K562 (cell line): Measurements from ENCODE around the gene KCNA10. TPM values are rescaled to one million over a fixed set of nuclear protein-coding genes. Genes with fewer than 3 reads are reported as not detected.

ENCODE experiments used
- CBFB ChIP-seq: sonication (generic); formaldehyde crosslinking; IDR thresholded peaks from 2 replicates; pipeline ENCODE4 v1.4.0; 2020; ENCODE audit warnings: mild to moderate bottlenecking, missing genetic modification reagents
- CBX8 ChIP-seq: fragments of 200-600 bp; sonication (generic); IDR thresholded peaks from 2 replicates; pipeline ENCODE4 v1.6.1; 2012; ENCODE audit warnings: borderline replicate concordance, mixed run types, low read depth, mild to moderate bottlenecking, moderate library complexity, mixed read lengths, low read length, control low read depth, inconsistent platforms; ENCODE audit not compliant: poor library complexity, severe bottlenecking; ENCODE audit errors: extremely low read depth
- GATA2 ChIP-seq: sonication (generic); formaldehyde crosslinking; IDR thresholded peaks from 2 replicates; pipeline ENCODE4 v1.4.0; 2020; ENCODE audit warnings: mild to moderate bottlenecking, missing genetic modification reagents
- GATAD2B ChIP-seq: fragments of 450-650 bp; IDR thresholded peaks from 2 replicates; pipeline ENCODE4 v1.6.1; 2017; ENCODE audit warnings: mild to moderate bottlenecking, borderline replicate concordance
- HMG20A ChIP-seq: fragments of 450-650 bp; formaldehyde crosslinking; conservative IDR thresholded peaks from 2 replicates; pipeline ENCODE4 v1.4.0; 2020; ENCODE audit warnings: mild to moderate bottlenecking, mixed read lengths
- MBD1 ChIP-seq: fragments of 250-450 bp; sonication (Bioruptor Pico); IDR thresholded peaks from 2 replicates; pipeline ENCODE4 v1.8.0; 2022; ENCODE audit warnings: inconsistent platforms
- MBD2 ChIP-seq: sonication (generic); IDR thresholded peaks from 2 replicates; pipeline ENCODE4 v1.6.1; 2016; ENCODE audit warnings: low read depth, borderline replicate concordance
- NCOA4 ChIP-seq: fragments of 450-650 bp; IDR thresholded peaks from 2 replicates; pipeline ENCODE4 v1.6.1; 2018; ENCODE audit warnings: mild to moderate bottlenecking; ENCODE audit not compliant: partially characterized antibody
- NRF1 ChIP-seq, 2 experiments: fragments of 450-650 bp; IDR thresholded peaks in 1 of 2; conservative IDR thresholded peaks in 1 of 2; 2 replicates each; pipeline ENCODE4 v1.6.1; 2014; ENCODE audit warnings: mild to moderate bottlenecking in 2 of 2
- RFX5 ChIP-seq: IDR thresholded peaks from 2 replicates; pipeline ENCODE4 v1.6.1; 2011; ENCODE audit warnings: low read depth, mild to moderate bottlenecking, improper control_type of control experiment, low read length
- SMARCA4 ChIP-seq: fragments of 450-650 bp; IDR thresholded peaks from 2 replicates; pipeline ENCODE4 v1.6.1; 2016
- SMC3 ChIP-seq: conservative IDR thresholded peaks from 2 replicates; pipeline ENCODE4 v1.6.1; 2011; ENCODE audit warnings: low read depth, low read length, improper control_type of control experiment; ENCODE audit not compliant: insufficient read depth
- TOE1 ChIP-seq, 2 experiments: fragments of 450-650 bp in 1 of 2; sonication (generic) in 1 of 2; formaldehyde crosslinking in 1 of 2; IDR thresholded peaks; 2 replicates each; pipeline versions ENCODE4 v1.7.1 to v1.8.0; 2016 to 2022; ENCODE audit warnings: borderline replicate concordance in 2 of 2, mild to moderate bottlenecking in 2 of 2, antibody characterized with exemption in 1 of 2, inconsistent platforms in 1 of 2, low read depth in 1 of 2, missing genetic modification reagents in 1 of 2, moderate library complexity in 1 of 2
- U2AF1 ChIP-seq: fragments of 200-400 bp; formaldehyde crosslinking; optimal IDR thresholded peaks from 2 replicates; pipeline ENCODE3; 2017; ENCODE audit warnings: mild to moderate bottlenecking, low read depth, low read length, moderate library complexity
- ZNF830 ChIP-seq: fragments of 250-450 bp; sonication (Bioruptor Pico); IDR thresholded peaks from 2 replicates; pipeline ENCODE4 v1.5.0; 2021; ENCODE audit warnings: mild to moderate bottlenecking
- polyA plus RNA-seq, 8 experiments: library from polyadenylated mRNA; depleted of rRNA in 4 of 8; stranded (reverse) in 5 of 8; unstranded in 3 of 8; fragments of >200 nt; fragmentation: Nextera tagmentation in 2 of 8; fragmentation: Illumina TruSeq in 1 of 8; extraction: Ambion mirVana in 2 of 8; extraction: Trizol in 1 of 8; gene quantifications; 2 replicates each; pipeline versions ENCODE4 v1.2.1 to v1.2.3, GENCODE V29; 2011 to 2014; ENCODE audit warnings: inconsistent platforms in 1 of 8, missing spikeins in 1 of 8
- total RNA-seq, 7 experiments: library from RNA; depleted of rRNA in 6 of 7; stranded (reverse); fragments of >200 nt in 6 of 7; fragmentation: Illumina TruSeq in 2 of 7; extraction: Trizol in 2 of 7; gene quantifications; 2 replicates each; pipeline versions ENCODE4 v1.2.1 to v1.2.3, GENCODE V29; 2011 to 2021; ENCODE audit warnings: low replicate concordance in 1 of 7
- TF ChIP-seq, protein P1 (sequence below): fragments of 250-450 bp; sonication (Bioruptor Pico); IDR thresholded peaks from 2 replicates; pipeline ENCODE4 v1.4.0; 2020; ENCODE audit warnings: mild to moderate bottlenecking, moderate library complexity
- TF ChIP-seq, protein P2 (sequence below), 3 experiments: IDR thresholded peaks in 2 of 3; conservative IDR thresholded peaks in 1 of 3; 2 replicates each; pipeline ENCODE4 v1.5.1; 2011 to 2012; ENCODE audit warnings: low read length in 3 of 3, mild to moderate bottlenecking in 3 of 3, control low read depth in 2 of 3, improper control_type of control experiment in 1 of 3, inconsistent platforms in 1 of 3, low read depth in 1 of 3, mixed read lengths in 1 of 3, moderate library complexity in 1 of 3; ENCODE audit not compliant: insufficient read depth in 2 of 3
- TF ChIP-seq, protein P3 (sequence below): sonication (generic); formaldehyde crosslinking; IDR thresholded peaks from 2 replicates; pipeline ENCODE4 v1.4.0; 2020; ENCODE audit warnings: mild to moderate bottlenecking, missing genetic modification reagents

KCNA10 gene
- total and polyA plus RNA-seq, 9 of the 15 experiments (the other 6 are each of a cell fraction or from before 2014, with no cell fraction given) = not detected

- TF ChIP-seq, protein P1, sequence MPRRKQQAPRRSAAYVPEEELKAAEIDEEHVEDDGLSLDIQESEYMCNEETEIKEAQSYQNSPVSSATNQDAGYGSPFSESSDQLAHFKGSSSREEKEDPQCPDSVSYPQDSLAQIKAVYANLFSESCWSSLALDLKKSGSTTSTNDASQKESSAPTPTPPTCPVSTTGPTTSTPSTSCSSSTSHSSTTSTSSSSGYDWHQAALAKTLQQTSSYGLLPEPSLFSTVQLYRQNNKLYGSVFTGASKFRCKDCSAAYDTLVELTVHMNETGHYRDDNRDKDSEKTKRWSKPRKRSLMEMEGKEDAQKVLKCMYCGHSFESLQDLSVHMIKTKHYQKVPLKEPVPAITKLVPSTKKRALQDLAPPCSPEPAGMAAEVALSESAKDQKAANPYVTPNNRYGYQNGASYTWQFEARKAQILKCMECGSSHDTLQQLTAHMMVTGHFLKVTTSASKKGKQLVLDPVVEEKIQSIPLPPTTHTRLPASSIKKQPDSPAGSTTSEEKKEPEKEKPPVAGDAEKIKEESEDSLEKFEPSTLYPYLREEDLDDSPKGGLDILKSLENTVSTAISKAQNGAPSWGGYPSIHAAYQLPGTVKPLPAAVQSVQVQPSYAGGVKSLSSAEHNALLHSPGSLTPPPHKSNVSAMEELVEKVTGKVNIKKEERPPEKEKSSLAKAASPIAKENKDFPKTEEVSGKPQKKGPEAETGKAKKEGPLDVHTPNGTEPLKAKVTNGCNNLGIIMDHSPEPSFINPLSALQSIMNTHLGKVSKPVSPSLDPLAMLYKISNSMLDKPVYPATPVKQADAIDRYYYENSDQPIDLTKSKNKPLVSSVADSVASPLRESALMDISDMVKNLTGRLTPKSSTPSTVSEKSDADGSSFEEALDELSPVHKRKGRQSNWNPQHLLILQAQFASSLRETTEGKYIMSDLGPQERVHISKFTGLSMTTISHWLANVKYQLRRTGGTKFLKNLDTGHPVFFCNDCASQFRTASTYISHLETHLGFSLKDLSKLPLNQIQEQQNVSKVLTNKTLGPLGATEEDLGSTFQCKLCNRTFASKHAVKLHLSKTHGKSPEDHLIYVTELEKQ (CRISPR knock-in tag) = no peak
- TF ChIP-seq HMG20A (CRISPR knock-in tag) = no peak
- no peak for TF ChIP-seq NCOA4
- no peak for TF ChIP-seq RFX5
- TF ChIP-seq CBX8 = no peak
- peak; percentile 59 to 62 for TF ChIP-seq NRF1 (conservative IDR thresholded peaks at IDR 0.05 in 1 of 2, IDR thresholded peaks at IDR 0.05 in 1 of 2)
- TF ChIP-seq SMARCA4 = no peak
- no peak for TF ChIP-seq U2AF1
- no peak for TF ChIP-seq GATA2 (CRISPR knock-in tag)
- no peak for TF ChIP-seq MBD1 (CRISPR knock-in tag)
- TF ChIP-seq, protein P2, sequence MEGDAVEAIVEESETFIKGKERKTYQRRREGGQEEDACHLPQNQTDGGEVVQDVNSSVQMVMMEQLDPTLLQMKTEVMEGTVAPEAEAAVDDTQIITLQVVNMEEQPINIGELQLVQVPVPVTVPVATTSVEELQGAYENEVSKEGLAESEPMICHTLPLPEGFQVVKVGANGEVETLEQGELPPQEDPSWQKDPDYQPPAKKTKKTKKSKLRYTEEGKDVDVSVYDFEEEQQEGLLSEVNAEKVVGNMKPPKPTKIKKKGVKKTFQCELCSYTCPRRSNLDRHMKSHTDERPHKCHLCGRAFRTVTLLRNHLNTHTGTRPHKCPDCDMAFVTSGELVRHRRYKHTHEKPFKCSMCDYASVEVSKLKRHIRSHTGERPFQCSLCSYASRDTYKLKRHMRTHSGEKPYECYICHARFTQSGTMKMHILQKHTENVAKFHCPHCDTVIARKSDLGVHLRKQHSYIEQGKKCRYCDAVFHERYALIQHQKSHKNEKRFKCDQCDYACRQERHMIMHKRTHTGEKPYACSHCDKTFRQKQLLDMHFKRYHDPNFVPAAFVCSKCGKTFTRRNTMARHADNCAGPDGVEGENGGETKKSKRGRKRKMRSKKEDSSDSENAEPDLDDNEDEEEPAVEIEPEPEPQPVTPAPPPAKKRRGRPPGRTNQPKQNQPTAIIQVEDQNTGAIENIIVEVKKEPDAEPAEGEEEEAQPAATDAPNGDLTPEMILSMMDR (IDR thresholded peaks at IDR 0.05 in 2 of 3, conservative IDR thresholded peaks at IDR 0.05 in 1 of 3; ENCODE audit: insufficient read depth in 2 of 3, low read depth in 1 of 3, low read length in 3 of 3) = peak; percentile 62 to 70 (median 64)
- TF ChIP-seq SMC3 = 0 out of 2 replicates have a peak, but pooled peaks have one; percentile 33
- TF ChIP-seq, protein P3, sequence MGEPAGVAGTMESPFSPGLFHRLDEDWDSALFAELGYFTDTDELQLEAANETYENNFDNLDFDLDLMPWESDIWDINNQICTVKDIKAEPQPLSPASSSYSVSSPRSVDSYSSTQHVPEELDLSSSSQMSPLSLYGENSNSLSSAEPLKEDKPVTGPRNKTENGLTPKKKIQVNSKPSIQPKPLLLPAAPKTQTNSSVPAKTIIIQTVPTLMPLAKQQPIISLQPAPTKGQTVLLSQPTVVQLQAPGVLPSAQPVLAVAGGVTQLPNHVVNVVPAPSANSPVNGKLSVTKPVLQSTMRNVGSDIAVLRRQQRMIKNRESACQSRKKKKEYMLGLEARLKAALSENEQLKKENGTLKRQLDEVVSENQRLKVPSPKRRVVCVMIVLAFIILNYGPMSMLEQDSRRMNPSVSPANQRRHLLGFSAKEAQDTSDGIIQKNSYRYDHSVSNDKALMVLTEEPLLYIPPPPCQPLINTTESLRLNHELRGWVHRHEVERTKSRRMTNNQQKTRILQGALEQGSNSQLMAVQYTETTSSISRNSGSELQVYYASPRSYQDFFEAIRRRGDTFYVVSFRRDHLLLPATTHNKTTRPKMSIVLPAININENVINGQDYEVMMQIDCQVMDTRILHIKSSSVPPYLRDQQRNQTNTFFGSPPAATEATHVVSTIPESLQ (CRISPR knock-in tag) = no peak
- no peak for TF ChIP-seq CBFB (CRISPR knock-in tag)
- TF ChIP-seq ZNF830 = no peak
- no peak for TF ChIP-seq MBD2
- TF ChIP-seq GATAD2B = no peak
- TF ChIP-seq TOE1 (IDR thresholded peaks at IDR 0.05; ENCODE audit: borderline replicate concordance) = no peak
- TF ChIP-seq TOE1 (CRISPR knock-in tag; IDR thresholded peaks at IDR 0.05; ENCODE audit: borderline replicate concordance, low read depth) = no peak
Measured at GRCh38 chr1:110548381-110548780, 29.4 kb upstream of the KCNA10 start (continued).
